ENCODE measurements around the gene PIK3CG.

- TF ChIP-seq CTCF (IDR thresholded peaks at IDR 0.05) (no peak), POLR2A (IDR thresholded peaks at IDR 0.05) (no peak)
These were observed 79.1 kb downstream of the PIK3CG start for GRCh38 chr7:106944035-106944665.
